Embryonic facial prominence (tissue), 1 donor: Measurements from ENCODE around the gene OOSP3.
"Not testable (repeated sequence)": the region's sequence is repeated elsewhere in the genome, so short reads cannot be mapped to it uniquely, and the experiment has no call there.

Source experiments
- DNase-seq: peaks from one replicate; pipeline ENCODE4 v3.0.0-alpha.2; 2016; ENCODE audit errors: extremely low spot score

Gene OOSP3

DNA sequence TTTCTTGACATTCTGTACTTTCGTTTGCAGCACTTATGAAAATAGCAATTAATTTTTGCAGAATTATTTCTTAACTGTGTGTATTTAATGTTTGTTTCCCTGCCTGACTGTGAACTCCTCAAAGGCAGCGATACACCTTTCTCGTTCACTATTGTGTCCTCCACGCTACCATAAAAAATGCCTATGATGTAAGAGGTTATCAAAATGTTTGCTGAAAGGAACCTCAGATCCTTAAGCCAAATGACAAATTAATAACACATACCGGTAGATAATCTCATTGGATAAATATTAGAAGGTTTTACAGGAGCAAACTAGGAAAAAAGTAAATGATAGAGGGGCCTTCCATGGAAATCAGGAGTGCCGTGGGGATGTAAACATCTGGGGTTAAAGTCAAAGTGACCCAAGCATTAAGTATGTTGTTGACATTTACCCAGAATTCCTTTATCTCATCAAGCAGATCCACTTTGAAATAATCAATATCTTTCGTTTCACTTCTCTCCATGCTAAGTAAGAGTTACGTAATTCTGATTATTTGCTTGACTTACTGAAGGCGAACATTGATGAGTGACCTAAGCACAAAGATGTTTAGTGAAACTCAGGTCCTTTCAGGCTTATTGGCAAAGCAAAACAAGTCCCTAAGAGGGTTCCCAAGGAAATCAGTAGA is 2.6 kb upstream of the OOSP3 start:
- no peak for DNase-seq

DNA sequence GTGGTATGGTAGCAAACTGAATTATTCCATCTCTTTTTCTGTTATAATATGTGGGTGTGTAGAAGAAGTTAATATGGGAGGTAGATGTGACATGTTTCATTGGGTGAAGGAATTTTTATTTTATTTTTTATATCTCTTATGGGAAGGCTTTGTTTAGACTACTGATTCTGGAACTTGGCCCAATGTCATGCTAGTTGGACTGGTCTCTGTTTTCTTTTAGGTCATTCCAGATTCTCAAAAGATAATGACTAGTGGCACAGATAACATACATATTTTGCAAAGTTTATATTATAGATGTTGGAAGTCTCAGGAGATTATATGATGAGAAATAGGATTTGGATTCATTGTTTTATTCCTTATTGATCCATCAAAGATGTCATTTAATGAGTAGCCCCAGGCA is 1.3 kb upstream of the OOSP3 start:
- no peak for DNase-seq

DNA sequence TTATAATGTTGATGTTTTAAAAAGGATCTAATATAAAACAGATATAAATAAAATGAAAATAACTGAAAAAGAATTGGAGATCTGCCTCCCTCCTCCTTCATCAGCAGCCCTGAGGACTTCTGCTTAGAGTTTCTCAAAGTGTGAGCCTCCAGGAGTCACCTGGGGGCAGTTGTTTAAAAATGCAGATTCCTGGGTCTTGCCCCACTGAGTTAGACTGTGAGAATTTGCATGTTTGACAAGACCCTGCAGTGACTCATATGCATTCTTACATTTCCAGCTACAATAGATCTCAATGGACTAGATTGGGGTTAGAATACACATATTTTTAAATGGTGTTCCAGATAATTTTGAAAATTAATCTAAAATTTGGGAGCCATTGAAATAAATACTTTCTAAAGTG is 798 bp upstream of the OOSP3 start:
- no peak for DNase-seq

DNA sequence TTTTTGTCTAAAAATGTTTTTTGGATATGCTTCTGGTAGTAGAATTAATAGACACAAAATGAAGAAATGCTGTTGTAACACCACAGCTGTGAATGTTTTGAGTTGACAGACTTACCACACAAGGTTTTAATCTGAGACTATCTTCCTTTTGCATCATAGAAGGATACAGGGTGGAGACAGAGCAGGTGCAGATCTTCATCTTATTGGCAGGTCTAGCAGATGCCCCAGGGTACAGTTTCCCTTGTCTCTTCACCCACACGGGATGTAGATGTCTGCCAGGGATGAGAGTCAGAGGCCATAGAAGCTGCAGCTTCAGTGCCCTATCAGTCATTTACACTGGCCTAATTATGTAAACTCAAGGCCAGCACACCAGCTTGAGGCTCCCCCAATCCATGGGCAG is 985 bp downstream of the OOSP3 start:
- no peak for DNase-seq

DNA sequence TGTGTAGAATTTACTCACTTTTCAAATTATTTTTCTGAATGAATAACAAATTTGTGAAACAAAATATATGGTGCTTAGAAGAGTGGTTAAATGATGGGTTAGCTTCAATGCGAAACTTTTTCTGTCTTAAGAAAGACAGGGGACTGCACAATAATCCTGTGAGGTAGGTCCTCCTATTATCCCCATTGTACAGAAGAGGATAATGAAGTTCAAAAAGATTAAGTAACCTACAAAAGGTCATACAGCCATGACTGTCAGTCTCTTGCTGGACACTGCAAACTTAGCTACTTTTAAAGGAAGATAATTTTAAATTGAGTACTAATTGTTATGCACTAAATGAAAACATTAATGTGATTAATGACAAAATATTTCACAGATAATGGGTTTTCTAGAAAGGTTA is 5.0 kb downstream of the OOSP3 start:
- DNase-seq, result no peak

DNA sequence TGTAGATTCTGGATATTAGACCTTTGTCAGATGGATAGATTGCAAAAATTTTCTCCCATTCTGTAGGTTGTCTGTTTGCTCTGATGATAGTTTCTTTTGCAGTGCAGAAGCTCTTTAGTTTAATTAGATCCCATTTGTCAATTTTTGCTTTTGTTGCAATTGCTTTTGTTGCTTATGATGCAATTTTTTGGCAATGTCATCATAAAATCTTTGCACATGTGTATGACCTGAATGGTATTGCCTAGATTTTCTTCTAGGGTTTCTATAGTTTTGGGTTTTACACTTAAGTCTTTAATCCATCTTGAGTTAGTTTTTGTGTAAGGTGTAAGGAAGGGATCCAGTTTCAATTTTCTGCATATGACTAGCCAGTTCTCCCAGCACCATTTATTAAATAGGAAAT is 8.6 kb downstream of the OOSP3 start:
- not testable (repeated sequence) for DNase-seq

DNA sequence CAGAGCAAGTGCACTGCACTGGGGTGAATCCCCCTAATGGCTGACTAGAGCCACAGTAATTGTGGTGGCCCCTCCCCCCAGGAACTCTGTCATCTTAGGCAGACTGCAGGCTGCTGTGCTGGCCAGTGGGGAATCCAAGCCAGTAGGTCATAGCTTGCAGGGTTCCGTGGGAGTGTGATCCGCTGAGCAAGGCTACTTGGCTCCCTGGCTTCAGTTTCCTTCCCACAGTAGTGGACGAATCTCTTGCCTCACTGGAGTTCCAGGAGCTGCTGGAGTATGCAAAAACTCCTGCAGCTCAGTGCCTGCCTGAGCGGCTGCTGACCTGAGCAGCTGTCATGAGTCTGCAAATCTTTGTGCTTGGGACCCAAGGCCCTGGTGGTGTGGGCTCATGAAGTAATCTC is 13.2 kb downstream of the OOSP3 start:
- DNase-seq, result no peak

DNA sequence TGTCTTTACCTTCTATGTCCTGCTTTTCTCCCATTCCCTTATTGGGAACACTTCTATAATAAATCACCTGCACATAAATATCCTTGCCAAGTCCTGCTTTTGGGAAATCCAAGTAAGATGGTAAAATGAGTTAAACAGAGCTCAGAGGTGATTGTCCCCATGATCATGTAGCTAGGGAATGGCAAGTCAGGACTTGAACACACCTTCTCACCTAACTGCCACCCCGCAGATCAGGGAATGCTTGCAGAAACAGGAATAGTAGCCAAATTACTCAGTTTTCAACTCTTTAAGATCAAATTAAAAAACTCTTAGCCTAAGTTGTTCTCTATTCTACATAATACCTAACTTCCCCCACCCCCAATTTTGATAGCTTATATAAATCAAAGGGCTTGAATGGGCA is 16.0 kb downstream of the OOSP3 start:
- no peak for DNase-seq

DNA sequence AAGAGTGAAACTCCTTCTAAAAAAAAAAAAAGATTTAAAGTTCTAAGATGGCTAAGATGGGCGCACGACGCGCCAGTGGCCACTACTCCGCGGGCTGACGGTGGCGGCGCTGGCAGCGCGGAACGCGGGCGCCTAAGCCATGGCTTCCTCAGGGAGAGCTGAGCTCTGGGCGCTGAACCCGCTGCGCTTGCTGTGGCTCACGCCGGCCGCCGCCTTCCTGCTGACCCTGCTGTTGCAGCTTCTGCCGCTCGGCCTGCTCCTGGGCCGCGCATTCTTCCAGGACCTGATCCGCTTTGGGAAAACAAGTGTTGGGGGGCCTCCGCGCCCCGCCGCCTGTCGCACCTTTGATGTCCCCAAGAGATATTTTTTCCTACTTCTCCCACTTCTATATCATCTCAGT is 19.5 kb downstream of the OOSP3 start:
- no peak for DNase-seq

DNA sequence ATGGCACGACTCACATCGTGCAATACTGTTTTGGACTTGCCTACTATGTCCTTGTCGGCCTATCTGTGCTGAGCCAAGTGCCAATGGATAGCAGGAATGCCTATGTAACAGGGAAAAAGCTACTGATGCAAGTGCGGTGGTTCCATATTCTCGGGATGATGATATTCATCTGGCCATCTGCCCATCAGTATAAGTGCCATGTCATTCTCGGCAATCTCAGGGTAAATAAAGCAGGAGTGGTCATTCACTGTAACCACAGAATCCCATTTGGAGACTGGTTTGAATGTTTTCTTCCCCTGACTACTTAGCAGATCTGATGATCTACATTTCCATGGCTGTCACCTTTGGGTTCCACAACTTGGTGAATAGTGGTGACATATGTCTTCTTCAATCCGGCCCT is 20.1 kb downstream of the OOSP3 start:
- no peak for DNase-seq

DNA sequence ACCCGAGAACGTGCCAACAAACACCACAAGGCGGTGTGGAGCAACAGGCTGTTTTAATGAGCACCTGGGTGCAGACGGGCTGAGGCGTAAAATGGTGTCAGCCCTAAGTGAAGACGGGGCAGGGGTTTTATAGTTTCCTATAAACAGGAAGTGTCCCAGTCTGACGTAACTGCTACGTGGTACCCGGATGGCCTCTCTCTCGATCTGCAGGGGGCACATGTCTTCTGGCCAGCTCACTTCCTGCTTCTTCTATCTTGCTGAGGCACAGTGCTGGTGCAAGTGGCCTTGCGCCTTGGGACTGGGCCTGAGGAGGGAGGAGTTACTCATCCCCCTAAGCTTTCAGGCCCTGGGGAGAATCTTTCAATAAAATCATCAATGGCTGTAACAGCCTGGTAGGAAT is 20.9 kb downstream of the OOSP3 start:
- DNase-seq, result no peak

DNA sequence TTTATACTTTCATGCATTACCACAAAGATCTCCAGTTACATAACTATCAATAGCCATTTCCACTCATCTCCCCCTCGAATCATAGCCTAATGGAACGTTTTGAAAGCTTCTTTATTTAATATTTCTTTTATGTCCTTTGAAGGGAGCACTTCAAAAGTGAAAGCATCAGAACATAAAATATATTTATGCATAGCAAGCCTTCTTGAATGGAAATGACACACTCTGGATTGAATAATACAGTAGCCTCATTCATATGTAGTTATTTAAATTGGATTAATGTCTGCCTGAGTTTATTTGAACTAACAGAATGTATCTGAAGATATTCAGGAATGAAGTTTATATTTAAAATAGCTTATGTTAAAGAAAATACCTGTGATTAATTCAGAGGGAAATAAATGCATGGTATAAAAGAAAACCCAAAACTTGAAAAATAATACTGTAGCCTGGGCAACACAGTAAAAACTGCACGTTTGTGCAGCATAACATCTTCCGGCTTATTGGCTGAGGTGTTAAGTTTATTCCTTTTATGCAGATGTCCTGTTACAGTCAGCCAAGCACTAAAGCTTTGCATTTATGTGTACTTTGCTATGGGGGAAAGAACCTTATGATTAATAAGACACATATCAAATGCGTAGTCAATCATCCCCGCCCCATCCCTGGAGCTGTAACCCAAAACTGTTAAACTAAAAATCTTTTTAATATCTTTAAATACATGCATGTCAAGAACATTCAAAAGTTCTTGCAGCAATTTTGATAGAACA is 22.0 kb downstream of the OOSP3 start:
- peak; percentile 9 for DNase-seq

DNA sequence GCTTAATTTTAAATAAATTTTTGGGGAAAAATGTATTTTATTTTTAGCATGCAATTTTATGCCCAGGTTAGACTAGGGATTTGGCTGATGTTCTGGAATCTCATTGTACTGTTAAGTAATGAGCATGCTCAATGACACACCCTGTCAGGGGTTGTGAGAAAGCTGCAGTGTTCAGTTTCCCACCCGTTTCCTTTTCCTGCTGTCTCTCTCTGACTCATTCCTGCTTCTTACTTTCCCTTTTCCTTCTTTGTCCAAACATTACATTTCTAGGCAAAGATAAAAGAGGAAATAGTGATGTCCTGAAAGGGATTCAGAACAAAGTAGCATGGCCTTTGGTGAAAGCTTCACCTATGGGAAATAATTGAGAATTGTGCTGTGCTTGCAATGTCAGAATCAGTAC is 22.7 kb downstream of the OOSP3 start:
- no peak for DNase-seq

DNA sequence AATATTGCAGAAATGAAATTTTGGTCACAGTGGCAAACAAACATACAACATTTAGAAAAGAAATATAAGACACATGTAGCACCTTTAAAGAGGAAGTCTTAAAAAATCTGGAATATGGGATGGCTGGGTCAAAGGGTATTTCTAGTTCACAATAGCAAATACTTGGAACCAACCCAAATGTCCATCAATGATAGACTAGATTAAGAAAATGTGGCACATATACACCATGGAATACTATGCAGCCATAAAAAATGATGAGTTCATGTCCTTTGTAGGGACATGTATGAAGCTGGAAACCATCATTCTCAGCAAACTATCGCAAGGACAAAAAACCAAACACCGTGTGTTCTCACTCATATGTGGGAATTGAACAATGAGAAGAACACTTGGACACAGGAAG is 25.0 kb downstream of the OOSP3 start:
- DNase-seq, result not testable (repeated sequence)

DNA sequence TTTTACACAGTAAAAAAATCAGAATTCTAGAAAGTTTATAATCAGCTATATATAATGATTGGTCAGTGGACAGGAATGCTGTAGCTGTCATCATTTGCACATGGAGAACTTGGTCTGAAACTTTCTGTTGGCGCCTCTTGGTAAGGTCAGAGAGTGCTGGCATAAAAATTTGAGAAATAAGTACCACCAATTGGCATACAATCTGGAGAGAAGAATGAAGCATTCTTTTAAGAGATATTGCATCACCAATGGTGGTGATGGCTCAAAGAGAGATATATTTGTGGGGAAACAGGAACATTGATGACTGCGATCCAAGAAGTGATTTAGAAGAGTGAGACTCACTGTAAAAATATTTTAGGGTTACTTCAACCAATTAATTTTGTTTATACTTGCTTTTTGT is 39.9 kb downstream of the OOSP3 start:
- DNase-seq, result no peak

DNA sequence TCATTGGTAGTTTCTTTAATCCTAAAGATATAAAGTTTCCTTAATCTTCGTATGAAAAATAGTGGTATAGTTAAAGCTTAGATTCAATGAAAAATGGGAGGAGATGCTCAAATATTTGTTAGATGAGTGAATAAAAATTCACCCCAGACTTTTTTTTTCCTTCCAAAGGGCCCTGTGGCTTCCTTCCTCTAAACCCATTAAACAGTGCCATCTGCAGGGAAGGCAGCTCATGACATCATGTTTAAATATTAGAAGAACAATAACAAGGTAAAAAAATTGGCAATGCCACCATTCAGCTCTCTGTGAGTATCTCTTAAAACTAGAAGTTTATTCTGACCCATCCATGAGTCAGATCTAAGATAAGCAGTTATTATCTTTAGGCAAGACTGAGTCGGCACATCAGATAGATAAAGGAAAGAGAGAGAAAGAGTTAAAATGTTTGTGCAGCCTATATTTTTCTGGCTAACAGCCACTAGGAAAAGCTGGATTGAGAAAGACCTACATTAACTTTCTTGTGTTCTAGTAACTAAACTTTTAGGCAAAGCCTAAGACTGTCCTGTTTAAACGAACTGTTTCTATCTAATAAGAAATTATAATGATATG is 40.5 kb downstream of the OOSP3 start:
- no peak for DNase-seq

DNA sequence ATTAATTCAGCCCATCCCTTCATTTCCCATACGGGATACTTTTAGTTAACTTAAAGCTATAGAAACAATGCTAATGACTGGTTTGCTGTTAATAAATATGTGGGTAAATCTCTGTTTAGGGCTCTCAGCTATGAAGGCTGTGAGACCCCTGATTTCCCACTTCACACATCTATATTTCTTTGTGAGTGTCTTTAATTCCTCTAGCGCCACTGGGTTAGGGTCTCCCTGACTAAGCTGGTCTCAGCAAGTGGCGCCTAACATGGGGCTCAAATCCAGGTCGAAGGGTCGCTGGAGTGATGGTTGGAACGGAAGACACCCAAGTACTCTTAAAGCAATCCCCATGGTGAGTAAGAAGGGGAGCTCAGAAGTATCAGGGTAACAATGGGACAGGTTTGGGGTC is 45.2 kb downstream of the OOSP3 start:
- DNase-seq, result no peak

DNA sequence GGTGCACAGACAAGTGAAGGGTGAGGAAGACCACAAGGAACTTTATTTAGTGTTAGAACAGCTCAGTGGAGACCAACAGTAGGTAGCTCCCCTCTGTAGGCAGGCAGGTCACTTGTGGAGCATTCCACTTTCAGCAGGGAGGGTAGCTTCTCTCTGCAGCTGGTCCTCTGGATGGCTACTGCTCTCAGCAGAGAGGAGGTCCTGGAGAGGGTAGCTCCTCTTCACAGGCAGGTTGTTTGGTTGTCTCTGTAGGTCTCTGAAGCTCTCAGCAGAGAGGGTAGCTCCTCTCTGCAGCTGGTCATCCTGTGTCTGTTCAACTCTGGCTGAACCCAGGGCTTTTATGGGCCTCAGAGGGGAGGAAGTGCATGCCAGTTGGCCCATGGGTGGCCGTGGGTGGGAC is 53.1 kb downstream of the OOSP3 start:
- DNase-seq, result no peak

DNA sequence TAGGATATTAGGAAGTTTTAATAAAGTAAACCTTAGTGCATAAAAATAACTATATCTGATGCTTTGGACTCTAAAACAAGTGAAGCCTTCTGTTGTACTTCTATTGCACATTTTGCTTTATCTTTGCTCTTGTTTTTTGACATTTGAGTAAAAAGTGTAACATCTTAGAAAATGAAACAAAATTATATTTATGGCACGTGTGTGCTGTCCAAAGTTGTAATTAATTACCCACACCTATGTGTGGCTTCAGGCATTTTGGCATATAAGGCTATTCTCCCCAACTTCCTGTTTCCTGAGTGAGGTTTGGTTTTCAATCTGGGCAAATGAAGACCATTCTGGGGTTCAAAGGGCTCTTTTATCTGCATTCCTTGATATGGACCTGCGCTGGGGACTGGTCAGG is 59.5 kb downstream of the OOSP3 start, which contains the start of gene OOSP1:
Gene OOSP1, plus strand, starts transcription at position 301 of the 400 bp plus-strand sequence. Its CDS starts 23 bp downstream, at position 324.
- DNase-seq, result no peak

DNA sequence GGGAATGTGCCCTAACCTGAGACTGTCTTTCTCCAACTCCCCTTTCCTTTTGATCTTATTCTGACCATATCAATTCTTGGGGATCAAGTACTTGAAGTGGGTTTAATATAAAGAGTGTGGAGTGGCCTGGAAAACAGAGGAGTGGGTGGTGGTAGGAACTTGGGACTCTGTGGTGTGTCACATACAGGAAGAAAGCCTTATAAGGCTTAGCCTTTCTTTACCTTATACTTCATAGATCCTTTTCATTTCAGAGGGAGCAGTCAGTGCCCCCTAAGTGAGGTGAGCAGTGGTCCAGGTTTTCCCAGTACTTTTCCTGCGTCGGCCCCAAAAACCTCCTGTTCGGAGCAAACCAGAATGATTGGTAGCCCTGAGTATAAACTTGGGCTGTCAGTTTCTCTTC is 60.1 kb downstream of the OOSP3 start:
- DNase-seq, result no peak

DNA sequence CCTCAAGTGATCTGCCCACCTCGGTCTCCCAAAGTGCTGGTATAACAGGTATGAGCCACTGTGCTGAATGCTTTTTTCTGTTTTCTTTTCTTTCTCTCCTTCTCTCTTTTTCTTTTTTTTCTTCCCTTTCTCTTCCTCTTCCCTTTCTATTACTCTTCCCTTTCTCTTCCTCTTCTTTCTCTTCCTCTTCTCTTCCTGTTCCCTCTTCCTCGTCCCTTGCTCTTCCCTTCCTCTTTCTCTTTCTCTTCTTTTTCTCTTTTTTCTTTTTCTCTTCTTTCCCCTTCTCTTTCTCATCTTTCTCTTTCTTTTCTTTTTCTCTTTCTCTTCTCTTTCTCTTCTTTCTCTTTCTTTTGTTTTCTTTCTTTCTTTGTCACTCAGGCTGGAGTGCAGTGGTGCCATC is 60.9 kb downstream of the OOSP3 start:
- DNase-seq, result no peak

DNA sequence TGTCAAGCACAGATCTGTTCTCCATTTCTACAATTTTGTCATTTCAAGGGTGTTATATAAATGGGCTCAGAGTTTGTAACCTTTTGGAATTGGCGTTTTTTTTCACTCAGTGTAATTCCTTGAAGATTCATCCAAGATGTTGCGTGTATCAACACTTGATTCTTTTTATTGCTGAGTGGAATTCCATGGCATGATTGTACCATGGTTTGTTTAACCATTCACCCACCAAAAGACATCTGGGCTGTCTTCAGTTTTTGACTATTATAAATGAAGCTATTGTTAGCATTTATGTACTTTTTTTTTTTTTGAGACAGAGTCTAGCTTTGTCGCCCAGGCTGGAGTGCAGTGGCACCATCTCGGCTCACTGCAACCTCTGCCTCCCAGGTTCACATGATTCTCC is 62.5 kb downstream of the OOSP3 start:
- DNase-seq, result no peak
